Stimulated activated naive CD4-positive, alpha-beta T cell (primary cell): ENCODE data around the gene ANXA9.

Experiments
- DNase-seq, 6 experiments: peaks; one replicate each; lab custom pipeline; 2025; lab: John Stamatoyannopoulos, UW

Gene ANXA9

GRCh38 chr1:150981805-150982712 is at the start of gene ANXA9:
TSS of gene ANXA9 (plus strand) at chr1:150982292. CDS start at chr1:150983106, 814 bp downstream.
- DNase-seq: no peak

GRCh38 chr1:150944856-150945255 is 37.2 kb upstream of the ANXA9 start:
- no peak for DNase-seq

- DNase-seq: no peak
Measured at GRCh38 chr1:150954708-150955107, 27.4 kb upstream of the ANXA9 start.

- DNase-seq: no peak
Measured at GRCh38 chr1:150955280-150955679, 26.8 kb upstream of the ANXA9 start.

- DNase-seq: no peak
Measured at GRCh38 chr1:150957666-150958065, 24.4 kb upstream of the ANXA9 start.

- no peak for DNase-seq
Measured at GRCh38 chr1:150960646-150961045, 21.4 kb upstream of the ANXA9 start.

GRCh38 chr1:150961756-150962155 is 20.3 kb upstream of the ANXA9 start:
- no peak for DNase-seq

GRCh38 chr1:150963321-150964163 is 18.6 kb upstream of the ANXA9 start:
- no peak for DNase-seq

- no peak for DNase-seq
Measured at GRCh38 chr1:150964164-150964489, 18.0 kb upstream of the ANXA9 start.

- no peak for DNase-seq
Measured at GRCh38 chr1:150965605-150966004, 16.5 kb upstream of the ANXA9 start.

- no peak for DNase-seq
Measured at GRCh38 chr1:150966011-150966410, 16.1 kb upstream of the ANXA9 start.

GRCh38 chr1:150967936-150968335 is 14.2 kb upstream of the ANXA9 start:
- no peak for DNase-seq

GRCh38 chr1:150968491-150968890 is 13.6 kb upstream of the ANXA9 start:
- DNase-seq: no peak

- no peak for DNase-seq
Measured at GRCh38 chr1:150969626-150970025, 12.5 kb upstream of the ANXA9 start.

- DNase-seq: no peak
Measured at GRCh38 chr1:150970808-150971582, 11.1 kb upstream of the ANXA9 start.

- DNase-seq: no peak
Measured at GRCh38 chr1:150971583-150972416, 10.3 kb upstream of the ANXA9 start.

- DNase-seq: no peak
Measured at GRCh38 chr1:150972417-150972940, 9.6 kb upstream of the ANXA9 start.

GRCh38 chr1:150973258-150973835 is 8.7 kb upstream of the ANXA9 start:
- no peak for DNase-seq

GRCh38 chr1:150973836-150974579 is 8.1 kb upstream of the ANXA9 start:
- peak; percentile 6 to 67 (median 50) for DNase-seq
